GM19324 (cell line): ENCODE data around the gene SGMS1.
"Not testable (repeated sequence)": the region's sequence is repeated elsewhere in the genome, so short reads cannot be mapped to it uniquely, and the experiment has no call there.

Experiments
- ATAC-seq: cut with Tn5 transposase; IDR thresholded peaks from one replicate; pipeline ENCODE4 v1.9.1; 2021; ENCODE audit warnings: mild to moderate bottlenecking, moderate library complexity; ENCODE audit not compliant: unreplicated experiment, low FRiP score

The SGMS1 gene

GRCh38 chr10:50477287-50478203, 146.2 kb downstream of the SGMS1 start:
- no peak for ATAC-seq

GRCh38 chr10:50473756-50474155, 150.0 kb downstream of the SGMS1 start:
- ATAC-seq = no peak

GRCh38 chr10:50472914-50473313, 150.8 kb downstream of the SGMS1 start:
- ATAC-seq = no peak

DNA sequence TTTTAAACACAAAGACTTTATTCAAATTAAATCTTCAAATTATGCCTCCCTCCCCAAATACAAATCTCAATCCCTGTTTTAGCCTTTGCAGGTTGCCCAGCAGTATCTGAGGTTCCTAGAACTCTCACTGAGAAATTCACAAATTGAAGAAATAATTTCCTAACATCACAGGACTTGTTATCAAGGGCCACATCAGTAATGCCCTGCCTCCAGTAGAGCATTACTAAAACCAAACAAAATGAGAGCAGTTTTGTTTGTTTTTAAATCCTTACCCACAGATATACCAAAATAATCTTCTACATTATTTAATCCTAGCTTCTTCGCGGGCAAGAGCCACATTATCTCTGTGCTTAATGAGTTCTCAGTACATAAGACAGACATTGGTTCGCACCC, 152.2 kb downstream of the SGMS1 start:
- ATAC-seq = no peak

GRCh38 chr10:50470798-50471582, 152.8 kb downstream of the SGMS1 start:
- no peak for ATAC-seq

DNA sequence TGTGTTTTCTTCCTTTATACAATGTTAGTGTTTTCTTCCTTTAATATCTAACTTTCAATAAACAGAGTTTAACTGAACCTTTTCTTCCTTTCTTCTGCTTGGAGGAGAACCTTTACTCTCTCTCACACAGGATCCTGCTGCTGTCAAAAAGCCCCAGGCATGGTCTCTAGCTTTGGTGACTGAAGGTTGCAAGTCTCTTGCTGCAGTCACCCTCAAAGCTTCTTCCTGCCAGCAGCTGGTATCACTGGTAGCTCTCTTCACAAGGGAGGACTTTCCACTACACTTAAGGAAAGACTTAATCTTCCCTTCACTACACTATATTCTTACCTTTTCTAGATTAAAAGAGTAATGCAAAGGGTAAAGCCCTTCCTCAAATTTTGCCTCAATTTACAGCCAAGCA, 153.4 kb downstream of the SGMS1 start:
- peak; percentile 50 for ATAC-seq

- no peak for ATAC-seq
Measured at GRCh38 chr10:50469778-50470193, 154.0 kb downstream of the SGMS1 start.

- no peak for ATAC-seq
Measured at GRCh38 chr10:50469288-50469687, 154.5 kb downstream of the SGMS1 start.

DNA sequence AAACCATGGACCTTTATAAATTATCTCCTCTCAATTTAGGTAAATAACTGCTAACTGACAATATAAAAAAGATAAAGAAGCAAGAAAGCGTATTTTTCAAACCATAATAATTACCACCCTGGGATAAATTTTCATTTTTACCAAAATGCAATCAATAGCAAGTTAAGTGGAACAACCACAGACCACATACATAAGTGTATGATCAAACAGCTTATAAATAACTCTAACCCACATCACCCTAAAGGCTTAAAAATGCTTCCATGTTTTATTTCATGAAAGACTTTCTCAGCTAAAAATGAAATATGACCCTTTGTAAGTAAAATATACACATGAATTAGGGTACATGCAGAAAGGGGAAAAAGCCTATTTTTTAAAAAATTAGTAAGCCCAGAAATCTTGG, 156.5 kb downstream of the SGMS1 start:
- ATAC-seq = no peak

GRCh38 chr10:50464004-50464409, 159.7 kb downstream of the SGMS1 start:
- ATAC-seq = no peak

- ATAC-seq = no peak
Measured at GRCh38 chr10:50461834-50462233, 161.9 kb downstream of the SGMS1 start.

DNA sequence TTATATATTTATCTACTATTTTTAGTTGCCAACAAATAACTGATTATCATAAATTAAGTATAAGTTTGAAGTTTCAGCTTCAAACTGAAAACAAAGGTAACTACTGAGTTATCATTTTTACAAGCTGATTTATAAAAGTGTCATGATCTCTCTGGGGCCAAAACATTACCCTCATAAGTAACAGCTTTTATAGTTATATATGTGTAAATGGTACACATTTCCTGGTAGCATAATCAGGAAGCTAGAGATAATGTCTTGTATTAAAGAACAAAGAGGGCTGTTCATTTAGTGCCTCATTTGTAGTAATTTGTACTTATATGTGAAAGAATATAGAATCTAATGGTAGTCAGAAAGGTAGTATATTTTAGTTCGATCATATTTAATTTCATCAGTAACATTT, 162.6 kb downstream of the SGMS1 start:
- ATAC-seq = no peak

- no peak for ATAC-seq
Measured at GRCh38 chr10:50456719-50457118, 167.0 kb downstream of the SGMS1 start.

- no peak for ATAC-seq
Measured at GRCh38 chr10:50453940-50454339, 169.8 kb downstream of the SGMS1 start.

DNA sequence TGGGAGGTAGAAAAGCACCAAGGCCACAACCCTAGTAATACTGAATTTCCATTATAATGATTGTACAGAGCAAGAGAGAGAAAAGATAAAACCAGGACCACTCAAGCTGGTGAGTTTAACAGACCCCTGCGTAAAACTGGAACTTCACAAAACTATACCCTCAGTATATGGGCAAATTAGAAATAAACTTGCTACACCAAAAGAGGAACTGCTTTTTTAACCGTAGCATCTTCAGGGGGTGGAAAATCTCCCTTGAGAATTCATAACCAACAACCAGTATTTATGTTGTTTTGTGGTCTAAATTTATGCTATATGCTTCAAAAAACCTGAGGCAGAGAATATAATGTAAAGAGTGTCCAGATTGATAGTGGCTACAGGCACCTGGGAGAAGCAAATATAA, 171.2 kb downstream of the SGMS1 start:
- ATAC-seq = no peak

- no peak for ATAC-seq
Measured at GRCh38 chr10:50447691-50448090, 176.1 kb downstream of the SGMS1 start.

GRCh38 chr10:50445777-50446176, 178.0 kb downstream of the SGMS1 start:
- not testable (repeated sequence) for ATAC-seq

GRCh38 chr10:50440489-50440888, 183.3 kb downstream of the SGMS1 start:
- ATAC-seq = no peak

DNA sequence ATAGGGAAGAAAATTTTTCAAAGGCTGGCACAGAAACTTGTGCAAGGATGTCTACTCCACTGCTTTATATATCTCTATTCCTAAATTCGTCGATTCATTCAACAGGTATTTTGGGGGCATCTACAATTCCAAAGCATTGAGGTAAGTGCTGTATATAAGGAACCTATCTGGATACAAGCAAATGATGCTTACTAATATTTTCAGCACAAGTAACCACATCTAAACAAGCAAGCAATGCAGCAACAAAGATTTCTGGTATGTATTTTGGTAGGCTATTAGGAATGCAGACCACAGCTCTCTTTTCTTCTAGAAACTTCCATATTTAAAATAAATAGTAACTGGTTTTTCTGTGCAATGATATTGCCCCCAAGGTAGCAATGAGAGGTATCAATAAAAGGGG, 183.9 kb downstream of the SGMS1 start:
- no peak for ATAC-seq

DNA sequence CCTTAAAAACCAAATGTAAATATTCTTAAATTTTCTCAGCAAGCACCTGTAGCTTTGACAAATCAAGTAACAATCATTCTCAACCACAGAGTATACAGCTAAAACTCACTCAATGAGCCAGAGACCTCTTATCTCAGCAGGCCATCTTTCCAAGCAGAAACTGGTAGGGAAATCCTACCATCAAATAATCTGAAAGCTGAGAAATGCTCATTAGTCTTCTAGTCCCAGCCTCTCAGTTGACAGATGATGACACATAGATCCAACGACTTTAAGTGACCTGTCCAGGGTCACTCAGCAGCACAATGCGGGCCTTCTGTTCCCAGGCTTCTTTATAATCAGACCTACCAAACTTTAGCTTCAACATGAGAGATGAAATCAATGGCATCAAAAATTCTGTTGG, 184.6 kb downstream of the SGMS1 start:
- no peak for ATAC-seq

- no peak for ATAC-seq
Measured at GRCh38 chr10:50438049-50438936, 185.5 kb downstream of the SGMS1 start.
